H1 (cell line): Measurements from ENCODE around the gene AVPI1. TPM values are rescaled to one million over a fixed set of nuclear protein-coding genes. Genes with fewer than 3 reads are reported as not detected.

Source experiments
- GTF2F1 ChIP-seq: IDR thresholded peaks from 2 replicates; pipeline ENCODE4 v1.6.1; 2012; ENCODE audit warnings: low read depth, low read length, improper control_type of control experiment, borderline replicate concordance
- JUN ChIP-seq: IDR thresholded peaks from 2 replicates; pipeline ENCODE4 v1.6.1; 2011; ENCODE audit warnings: low read depth, mild to moderate bottlenecking, improper control_type of control experiment, low read length
- JUND ChIP-seq: IDR thresholded peaks from 2 replicates; pipeline ENCODE4 v1.6.1; 2011; ENCODE audit warnings: mild to moderate bottlenecking, improper control_type of control experiment, low read length
- KDM1A ChIP-seq: fragments of 200-600, 300-600 bp; sonication (generic); IDR thresholded peaks from 2 replicates; pipeline ENCODE4 v1.7.1; 2016; ENCODE audit warnings: mild to moderate bottlenecking, low read length, borderline replicate concordance
- PHF8 ChIP-seq: fragments of 200-600 bp; sonication (generic); conservative IDR thresholded peaks from 2 replicates; pipeline ENCODE4 v1.7.1; 2012; ENCODE audit warnings: low read depth, mild to moderate bottlenecking, inconsistent platforms, low read length, moderate library complexity
- SAP30 ChIP-seq: fragments of 300-600 bp; sonication (generic); IDR thresholded peaks from 2 replicates; pipeline ENCODE4 v1.7.1; 2012; ENCODE audit warnings: low read length, moderate library complexity, mild to moderate bottlenecking, inconsistent platforms; ENCODE audit not compliant: insufficient read depth, insufficient replicate concordance
- SIX5 ChIP-seq: IDR thresholded peaks from 2 replicates; pipeline ENCODE4 v1.6.1; 2011; ENCODE audit warnings: mild to moderate bottlenecking, low read depth, low read length
- SRF ChIP-seq: IDR thresholded peaks from 2 replicates; pipeline ENCODE4 v1.6.1; 2011; ENCODE audit warnings: mild to moderate bottlenecking, low read depth, low read length, moderate library complexity
- TBP ChIP-seq: IDR thresholded peaks from 2 replicates; pipeline ENCODE4 v1.6.1; 2011; ENCODE audit warnings: low read depth, low read length, improper control_type of control experiment
- polyA plus RNA-seq, 7 experiments: library from polyadenylated mRNA; depleted of rRNA in 3 of 7; stranded (reverse) in 5 of 7; unstranded in 2 of 7; fragments of >200 nt in 5 of 7; fragments of 200-250 nt in 2 of 7; gene quantifications; 1 replicate in 5 of 7; 2 replicates in 1 of 7; 4 replicates in 1 of 7; pipeline versions ENCODE4 v1.2.1 to v1.2.3, GENCODE V29; 2011 to 2013; ENCODE audit warnings: missing spikeins in 2 of 7, mixed read lengths in 2 of 7
- total RNA-seq: library from RNA; stranded (reverse); fragmentation: NEBNext Ultra II Directional; extraction: Animal tissue kit (Norgen Biotek cat#: 25700); gene quantifications from 2 replicates; pipeline ENCODE4 v1.2.1, GENCODE V29; 2021
- TF ChIP-seq, protein P1 (sequence below): IDR thresholded peaks from 2 replicates; pipeline ENCODE4 v1.6.1; 2012; ENCODE audit warnings: low read length, inconsistent platforms
- TF ChIP-seq, protein P2 (sequence below): IDR thresholded peaks from 2 replicates; pipeline ENCODE4 v1.6.1; 2012; ENCODE audit warnings: inconsistent platforms

Gene AVPI1
- total and polyA plus RNA-seq, 2 of the 8 experiments (the other 6 are each of a cell fraction or from before 2014, with no cell fraction given), result 9.0 to 13.5 TPM

DNA sequence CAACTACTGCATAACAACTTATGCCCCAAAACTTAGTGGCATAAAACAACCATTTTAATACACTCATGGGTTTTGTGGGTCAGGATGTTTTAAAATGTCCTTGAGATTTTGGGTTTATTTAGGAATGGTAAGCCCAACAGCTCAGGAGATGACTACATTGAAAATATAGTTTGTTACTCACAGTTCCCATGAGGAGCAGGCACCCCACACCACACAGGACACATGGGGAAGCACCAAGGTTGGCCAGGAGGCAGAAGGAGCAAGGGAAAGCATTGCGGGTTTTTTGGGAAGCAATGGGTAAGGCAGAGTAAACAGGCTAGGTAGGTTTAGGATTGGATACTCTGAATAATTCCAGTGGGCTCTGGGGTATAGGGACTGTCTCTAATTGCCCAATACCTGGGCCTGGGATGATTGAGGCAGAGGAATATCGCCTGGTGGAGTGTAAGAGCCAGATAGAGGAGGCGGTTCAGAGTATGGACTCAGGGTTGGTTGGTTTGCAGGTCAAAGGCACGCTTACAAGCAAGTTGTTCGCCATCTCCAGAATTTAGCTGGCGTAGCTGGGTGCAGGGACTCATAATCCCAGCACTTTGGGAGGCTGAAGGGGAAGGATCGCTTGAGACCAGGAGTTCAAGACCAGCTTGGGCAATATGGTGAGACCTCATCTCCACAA is 16.5 kb upstream of the AVPI1 start (continued):
- TF ChIP-seq, protein P1, sequence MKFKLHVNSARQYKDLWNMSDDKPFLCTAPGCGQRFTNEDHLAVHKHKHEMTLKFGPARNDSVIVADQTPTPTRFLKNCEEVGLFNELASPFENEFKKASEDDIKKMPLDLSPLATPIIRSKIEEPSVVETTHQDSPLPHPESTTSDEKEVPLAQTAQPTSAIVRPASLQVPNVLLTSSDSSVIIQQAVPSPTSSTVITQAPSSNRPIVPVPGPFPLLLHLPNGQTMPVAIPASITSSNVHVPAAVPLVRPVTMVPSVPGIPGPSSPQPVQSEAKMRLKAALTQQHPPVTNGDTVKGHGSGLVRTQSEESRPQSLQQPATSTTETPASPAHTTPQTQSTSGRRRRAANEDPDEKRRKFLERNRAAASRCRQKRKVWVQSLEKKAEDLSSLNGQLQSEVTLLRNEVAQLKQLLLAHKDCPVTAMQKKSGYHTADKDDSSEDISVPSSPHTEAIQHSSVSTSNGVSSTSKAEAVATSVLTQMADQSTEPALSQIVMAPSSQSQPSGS, result no peak
- TF ChIP-seq TBP (no peak), SIX5 (no peak), SAP30 (no peak), GTF2F1 (no peak), SRF (no peak), PHF8 (no peak), KDM1A (no peak), JUN (no peak), JUND (no peak)
- TF ChIP-seq, protein P2, sequence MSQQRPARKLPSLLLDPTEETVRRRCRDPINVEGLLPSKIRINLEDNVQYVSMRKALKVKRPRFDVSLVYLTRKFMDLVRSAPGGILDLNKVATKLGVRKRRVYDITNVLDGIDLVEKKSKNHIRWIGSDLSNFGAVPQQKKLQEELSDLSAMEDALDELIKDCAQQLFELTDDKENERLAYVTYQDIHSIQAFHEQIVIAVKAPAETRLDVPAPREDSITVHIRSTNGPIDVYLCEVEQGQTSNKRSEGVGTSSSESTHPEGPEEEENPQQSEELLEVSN, result no peak
- TF ChIP-seq, all 59 proteins: peak for 0
